Activated CD8-positive, alpha-beta memory T cell treated with anti-CD3 and anti-CD28 coated beads, Interleukin-2, amount 10 ng/mL, durations not matched to agents 7 days and 5 days (primary cell): Measurements from ENCODE around the gene PROK1. TPM values are rescaled to one million over a fixed set of nuclear protein-coding genes. Genes with fewer than 3 reads are reported as not detected.
"Not testable (repeated sequence)": the region's sequence is repeated elsewhere in the genome, so short reads cannot be mapped to it uniquely, and the experiment has no call there.

Experiments
- ATAC-seq: fragments of 150-1000 bp; cut with Tn5 transposase; one replicate; pipeline ENCODE4 v1.10.0; 2021; ENCODE audit warnings: moderate library complexity
- CTCF ChIA-PET: fragments of 350-600 bp; sonication (Branson Sonifier 250); formaldehyde crosslinking; loops from one replicate; lab custom pipeline; 2021; ENCODE audit warnings: antibody characterized with exemption; lab: Charles Lee
- DNase-seq: peaks from one replicate; pipeline ENCODE4 v3.0.0-alpha.2; 2020
- H3K27ac Mint-ChIP-seq: one replicate; pipeline ENCODE4 v1.8.0; 2021; ENCODE audit warnings: mild to moderate bottlenecking, mixed read lengths
- H3K27me3 Mint-ChIP-seq: one replicate; pipeline ENCODE4 v1.8.0; 2021; ENCODE audit warnings: mixed read lengths
- H3K36me3 Mint-ChIP-seq: one replicate; pipeline ENCODE4 v1.8.0; 2021; ENCODE audit warnings: mild to moderate bottlenecking, mixed read lengths
- H3K4me1 Mint-ChIP-seq: one replicate; pipeline ENCODE4 v1.8.0; 2021; ENCODE audit warnings: mixed read lengths
- H3K4me3 Mint-ChIP-seq: one replicate; pipeline ENCODE4 v1.8.0; 2021; ENCODE audit warnings: mild to moderate bottlenecking, moderate library complexity, mixed read lengths
- H3K9me3 Mint-ChIP-seq: one replicate; pipeline ENCODE4 v1.8.0; 2022; ENCODE audit warnings: low read depth, mixed read lengths
- total RNA-seq, 2 experiments: library from RNA; stranded (reverse); gene quantifications; one replicate each; pipeline ENCODE4 v1.2.3, GENCODE V29; 2021

The PROK1 gene
- total RNA-seq, 2 experiments from 2014 or later, result not detected

DNA sequence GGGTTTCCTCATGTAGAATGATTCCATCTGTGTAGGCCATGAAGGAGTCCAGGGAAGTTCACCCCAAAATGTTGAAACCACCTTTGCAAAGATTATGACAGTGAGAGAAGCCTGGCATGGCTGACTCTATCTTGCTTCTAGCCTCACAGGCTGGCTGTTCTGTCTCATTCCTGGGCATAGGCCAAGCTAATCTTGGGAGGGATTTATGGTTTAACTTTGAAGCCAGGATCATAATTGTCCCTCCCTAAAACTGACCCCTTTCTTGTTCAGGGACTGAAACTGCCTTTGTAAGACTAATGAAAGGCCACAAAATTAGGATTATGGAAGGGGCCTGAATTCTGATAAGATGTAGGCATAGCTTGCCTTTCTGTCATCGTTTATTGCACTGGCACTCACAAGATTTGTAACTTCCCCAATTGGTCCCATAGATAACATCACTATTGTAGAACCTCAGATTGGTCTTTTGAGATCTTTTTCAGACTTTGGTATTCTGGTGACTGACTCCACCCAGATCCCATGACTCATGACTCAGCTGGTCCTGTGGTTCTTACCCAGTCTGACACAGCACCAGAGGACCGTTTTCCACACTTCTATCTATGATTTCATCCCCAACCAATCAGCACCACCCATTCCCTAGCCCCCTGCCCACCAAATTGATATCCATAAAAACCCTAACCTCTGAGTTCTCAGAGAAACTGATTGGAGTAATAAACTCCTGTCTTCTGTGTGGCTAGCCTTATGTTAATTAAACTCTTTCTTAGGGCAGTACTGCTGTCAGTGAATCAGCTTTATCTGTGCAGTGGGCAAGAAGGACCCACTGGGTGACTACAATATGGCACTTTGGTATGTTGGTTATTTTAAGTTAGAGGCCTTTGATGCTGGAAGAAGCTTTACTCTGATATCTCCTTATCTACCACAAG lies 29.8 kb upstream of the PROK1 start:
- H3K4me3 Mint-ChIP-seq, result no peak overlapping the region
- no peaks in the 10 kb centered on the region for H3K9me3 Mint-ChIP-seq
- no peak overlapping the region for H3K27ac Mint-ChIP-seq
- CTCF ChIA-PET, result interaction anchor here (1.2 to 1.4 kb wide), 2 partner anchors 9 to 39 kb away, joined by 5 to 6 read pairs; no protein-coding TSS in a partner anchor
- H3K4me1 Mint-ChIP-seq, result peaks cover 14% of the 10 kb centered on the region
- peaks cover 12% of the 10 kb centered on the region for H3K27me3 Mint-ChIP-seq
- no peaks in the 10 kb centered on the region for H3K36me3 Mint-ChIP-seq
- DNase-seq (peak; percentile 56), ATAC-seq (peak; percentile 73)

DNA sequence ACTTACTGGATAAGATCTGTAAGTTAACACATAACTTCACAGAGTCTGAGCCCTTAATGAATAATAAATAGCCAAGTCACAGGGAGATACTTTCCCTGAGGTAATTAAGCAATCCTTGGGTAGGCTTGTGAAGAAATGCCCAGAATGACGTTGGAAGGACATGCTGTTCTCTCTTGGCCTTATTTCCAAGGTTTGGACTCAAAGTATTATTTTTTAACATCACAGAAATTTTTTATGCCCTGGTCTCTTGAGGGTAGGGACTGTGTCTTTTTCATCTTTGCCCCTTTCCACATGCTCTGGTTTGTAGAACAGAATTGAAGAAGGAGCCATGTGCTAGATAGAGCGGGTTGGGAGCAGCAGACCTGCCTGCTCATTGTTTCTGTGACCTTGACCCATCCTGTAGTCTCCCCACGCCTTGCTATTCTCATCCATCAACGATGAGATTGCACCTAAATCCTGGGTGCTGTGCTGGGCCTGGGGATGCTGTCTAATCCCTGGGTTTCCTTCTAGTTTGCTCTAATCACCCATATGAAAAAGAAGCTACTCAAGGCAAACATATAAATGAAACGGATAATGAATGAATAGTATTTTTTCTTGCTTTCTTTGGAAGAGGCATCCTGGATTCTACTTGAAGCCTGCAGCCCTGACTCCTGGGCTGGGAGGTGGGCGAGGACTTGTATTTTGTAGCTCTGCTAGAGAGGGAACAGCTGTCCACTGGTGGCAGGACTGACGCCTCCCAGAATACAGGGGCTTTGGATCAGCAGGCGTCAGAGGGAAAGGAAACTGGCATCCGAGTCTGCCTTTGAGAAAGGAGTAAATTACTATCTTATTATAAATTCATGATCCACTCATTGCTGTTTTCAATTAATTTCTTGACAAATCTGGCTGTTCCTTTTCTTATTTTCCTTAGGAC lies 26.0 kb upstream of the PROK1 start:
- Mint-ChIP-seq H3K4me1 (peaks cover 14% of the 10 kb centered on the region), H3K27me3 (peaks cover 12% of the 10 kb centered on the region), H3K9me3 (no peaks in the 10 kb centered on the region), H3K36me3 (no peaks in the 10 kb centered on the region), H3K27ac (no peak overlapping the region), H3K4me3 (no peak overlapping the region)
- no peak for DNase-seq
- CTCF ChIA-PET, result interaction anchor here (1.0 to 3.8 kb wide), 3 partner anchors 12 to 71 kb away, joined by 3 to 14 read pairs (median 4); no protein-coding TSS in a partner anchor
- no peak for ATAC-seq

- Mint-ChIP-seq H3K27me3 (peaks cover 12% of the 10 kb centered on the region), H3K4me1 (peaks cover 14% of the 10 kb centered on the region), H3K4me3 (no peak overlapping the region), H3K9me3 (no peaks in the 10 kb centered on the region), H3K27ac (no peak overlapping the region), H3K36me3 (no peaks in the 10 kb centered on the region)
- ATAC-seq, result no peak
- no peak for DNase-seq
- CTCF ChIA-PET, result interaction anchor here (1.0 to 3.8 kb wide), 3 partner anchors 13 to 70 kb away, joined by 3 to 14 read pairs (median 4); no protein-coding TSS in a partner anchor
These were observed 25.3 kb upstream of the PROK1 start for GRCh38 chr1:110425612-110426152.

- no peaks in the 10 kb centered on the region for H3K9me3 Mint-ChIP-seq
- H3K27ac Mint-ChIP-seq, result no peak overlapping the region
- CTCF ChIA-PET, result interaction anchor here (1.0 kb wide), 1 partner anchor 14 kb away, joined by 4 read pairs; no protein-coding TSS in a partner anchor
- H3K27me3 Mint-ChIP-seq, result peaks cover 18% of the 10 kb centered on the region
- DNase-seq (no peak), ATAC-seq (no peak)
- H3K4me3 Mint-ChIP-seq, result no peak overlapping the region
- peaks cover 8% of the 10 kb centered on the region for H3K4me1 Mint-ChIP-seq
- H3K36me3 Mint-ChIP-seq, result no peaks in the 10 kb centered on the region
These were observed 24.1 kb upstream of the PROK1 start for GRCh38 chr1:110426854-110427253.

- H3K27ac Mint-ChIP-seq, result no peak overlapping the region
- no peak for DNase-seq
- H3K36me3 Mint-ChIP-seq, result no peaks in the 10 kb centered on the region
- no peaks in the 10 kb centered on the region for H3K9me3 Mint-ChIP-seq
- H3K27me3 Mint-ChIP-seq, result peaks cover 13% of the 10 kb centered on the region
- no peak overlapping the region for H3K4me3 Mint-ChIP-seq
- peaks cover 1% of the 10 kb centered on the region for H3K4me1 Mint-ChIP-seq
- CTCF ChIA-PET, result interaction anchor here (1.0 to 2.0 kb wide), 2 partner anchors 31 to 232 kb away, joined by 5 to 7 read pairs; no protein-coding TSS in a partner anchor
- ATAC-seq, result no peak
These were observed 22.0 kb upstream of the PROK1 start for GRCh38 chr1:110428946-110429345.

DNA sequence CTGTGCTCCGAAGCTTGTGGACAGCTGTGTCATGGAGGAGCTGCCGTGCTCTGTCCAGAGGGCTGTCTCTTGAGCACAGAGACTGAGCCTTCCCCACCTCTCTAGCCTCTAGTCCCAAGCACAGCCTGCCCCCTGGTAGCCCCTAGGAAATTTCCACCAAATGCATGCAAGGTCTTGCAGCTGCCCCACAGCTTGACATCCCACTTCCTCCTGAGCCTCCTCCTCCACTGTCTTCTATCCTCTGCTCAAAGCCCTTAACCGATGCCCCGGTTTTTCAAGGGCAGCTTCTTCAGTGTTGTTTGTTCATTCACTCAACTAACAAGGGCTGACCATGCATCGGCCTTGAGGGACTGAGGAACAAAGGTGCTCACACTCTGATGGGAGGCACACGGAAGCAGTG lies 20.6 kb upstream of the PROK1 start:
- peaks cover 8% of the 10 kb centered on the region for H3K27me3 Mint-ChIP-seq
- CTCF ChIA-PET, result interaction anchor here (0.8 to 2.0 kb wide), 3 partner anchors 30 to 66 kb away, joined by 3 to 7 read pairs (median 4); no protein-coding TSS in a partner anchor
- DNase-seq (no peak), ATAC-seq (no peak)
- H3K4me3 Mint-ChIP-seq, result no peak overlapping the region
- H3K27ac Mint-ChIP-seq, result no peak overlapping the region
- no peaks in the 10 kb centered on the region for H3K36me3 Mint-ChIP-seq
- H3K9me3 Mint-ChIP-seq, result no peaks in the 10 kb centered on the region
- no peaks in the 10 kb centered on the region for H3K4me1 Mint-ChIP-seq

GRCh38 chr1:110430901-110431300 lies 20.0 kb upstream of the PROK1 start:
- H3K4me1 Mint-ChIP-seq, result no peaks in the 10 kb centered on the region
- no peak overlapping the region for H3K27ac Mint-ChIP-seq
- no peaks in the 10 kb centered on the region for H3K9me3 Mint-ChIP-seq
- ATAC-seq, result no peak
- no peak for DNase-seq
- no peak overlapping the region for H3K4me3 Mint-ChIP-seq
- H3K36me3 Mint-ChIP-seq, result no peaks in the 10 kb centered on the region
- CTCF ChIA-PET, result interaction anchor here (0.8 to 2.0 kb wide), 3 partner anchors 30 to 65 kb away, joined by 3 to 7 read pairs (median 4); no protein-coding TSS in a partner anchor
- peaks cover 7% of the 10 kb centered on the region for H3K27me3 Mint-ChIP-seq

DNA sequence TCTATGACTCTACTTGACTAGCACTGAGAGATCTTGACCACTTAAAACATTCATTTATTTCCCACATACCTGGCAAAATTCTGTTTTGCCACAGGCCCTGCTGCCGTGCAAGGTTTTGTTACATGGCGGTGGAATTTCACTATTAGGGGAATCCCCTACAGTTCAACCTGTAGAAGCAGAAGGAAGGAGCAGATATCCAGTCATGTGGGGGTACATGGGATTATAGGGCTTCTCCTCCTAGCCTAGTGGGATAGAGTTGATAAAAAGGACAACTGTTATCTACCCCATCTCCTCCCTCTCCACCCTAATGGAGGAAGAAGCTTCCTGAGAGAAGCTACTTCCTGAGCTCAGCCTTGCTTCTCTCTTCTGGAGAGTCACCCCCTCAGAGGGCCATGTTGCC lies 17.7 kb upstream of the PROK1 start:
- H3K36me3 Mint-ChIP-seq, result no peaks in the 10 kb centered on the region
- no peak overlapping the region for H3K27ac Mint-ChIP-seq
- H3K4me3 Mint-ChIP-seq, result no peak overlapping the region
- ATAC-seq (no peak), DNase-seq (no peak)
- no peaks in the 10 kb centered on the region for H3K9me3 Mint-ChIP-seq
- CTCF ChIA-PET, result interaction anchor here (3.6 kb wide), 1 partner anchor 27 kb away, joined by 11 read pairs; no protein-coding TSS in a partner anchor
- H3K4me1 Mint-ChIP-seq, result no peaks in the 10 kb centered on the region
- H3K27me3 Mint-ChIP-seq, result peaks cover 9% of the 10 kb centered on the region

DNA sequence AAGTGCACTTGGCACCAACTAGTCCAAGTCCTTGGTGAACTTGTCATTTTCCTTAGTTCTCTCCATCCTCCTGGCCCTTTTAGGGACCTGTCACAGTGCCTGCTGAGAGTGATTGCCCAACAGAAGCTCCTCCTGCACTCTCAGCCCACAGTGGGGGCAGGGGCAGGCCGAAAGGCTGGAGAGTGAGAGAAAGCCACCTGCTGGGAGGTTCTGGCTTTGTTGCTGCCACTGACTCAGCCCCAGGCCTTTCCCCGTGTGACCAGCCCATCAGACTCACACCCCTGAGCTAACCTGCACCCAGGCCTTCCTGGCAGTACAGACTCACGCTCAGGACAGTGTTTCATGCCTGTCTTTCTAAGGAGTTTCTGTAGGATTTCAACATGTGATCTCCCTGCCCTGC lies 17.1 kb upstream of the PROK1 start:
- Mint-ChIP-seq H3K27ac (no peak overlapping the region), H3K4me3 (no peak overlapping the region), H3K4me1 (no peaks in the 10 kb centered on the region), H3K27me3 (peaks cover 9% of the 10 kb centered on the region), H3K36me3 (no peaks in the 10 kb centered on the region), H3K9me3 (no peaks in the 10 kb centered on the region)
- no peak for DNase-seq
- ATAC-seq, result no peak
- CTCF ChIA-PET, result interaction anchor here (3.6 kb wide), 1 partner anchor 26 kb away, joined by 11 read pairs; no protein-coding TSS in a partner anchor

DNA sequence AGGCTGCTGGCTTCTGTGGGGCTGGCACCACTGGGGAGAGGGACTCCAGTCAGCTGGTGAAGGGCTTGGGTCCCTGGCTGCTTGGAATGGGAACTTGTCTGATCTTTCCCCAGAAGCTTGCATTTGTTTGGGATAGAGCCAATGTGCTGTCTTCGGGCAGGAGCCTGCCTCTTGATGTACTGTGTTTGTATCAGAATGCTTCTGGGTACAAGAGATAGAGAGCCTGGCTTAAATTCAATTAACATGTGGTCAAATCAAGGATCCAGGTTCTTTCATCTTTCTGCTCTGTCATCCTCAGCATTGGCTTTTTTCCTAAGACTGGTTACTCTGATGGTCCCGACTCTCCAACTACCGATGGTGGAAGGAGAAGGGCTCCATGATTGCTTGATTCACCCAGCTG lies 16.0 kb upstream of the PROK1 start:
- ATAC-seq, result no peak
- H3K36me3 Mint-ChIP-seq, result no peaks in the 10 kb centered on the region
- H3K27ac Mint-ChIP-seq, result no peak overlapping the region
- no peak for DNase-seq
- peaks cover 9% of the 10 kb centered on the region for H3K27me3 Mint-ChIP-seq
- H3K4me3 Mint-ChIP-seq, result no peak overlapping the region
- H3K4me1 Mint-ChIP-seq, result no peaks in the 10 kb centered on the region
- no peaks in the 10 kb centered on the region for H3K9me3 Mint-ChIP-seq
- CTCF ChIA-PET, result interaction anchor here (3.6 kb wide), 1 partner anchor 25 kb away, joined by 11 read pairs; no protein-coding TSS in a partner anchor

DNA sequence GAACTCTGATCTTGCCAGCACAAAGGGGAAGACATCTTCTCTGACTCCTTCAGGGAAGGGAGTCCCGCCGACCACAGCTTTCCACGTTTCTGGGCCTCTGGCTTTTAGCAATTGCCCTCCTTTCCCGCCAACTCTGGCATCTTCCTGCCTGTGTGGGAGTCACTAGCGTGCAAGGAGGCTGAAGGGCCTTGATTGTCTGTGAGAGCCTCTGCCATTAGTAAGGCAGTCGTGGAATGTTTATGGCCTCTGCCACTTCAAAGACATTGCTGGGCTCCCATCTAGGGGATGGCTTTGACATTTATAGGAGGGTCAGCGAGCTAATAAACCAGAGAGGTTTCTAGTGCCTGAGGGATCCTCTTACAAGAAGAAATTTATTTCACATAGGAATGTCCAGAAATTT lies 14.3 kb upstream of the PROK1 start:
- CTCF ChIA-PET, result interaction anchor here (1.3 to 3.6 kb wide), 4 partner anchors 23 to 59 kb away, joined by 4 to 11 read pairs (median 7); no protein-coding TSS in a partner anchor
- DNase-seq (no peak), ATAC-seq (no peak)
- Mint-ChIP-seq H3K4me1 (no peaks in the 10 kb centered on the region), H3K27me3 (peaks cover 3% of the 10 kb centered on the region), H3K36me3 (no peaks in the 10 kb centered on the region), H3K4me3 (no peak overlapping the region), H3K27ac (no peak overlapping the region), H3K9me3 (no peaks in the 10 kb centered on the region)

DNA sequence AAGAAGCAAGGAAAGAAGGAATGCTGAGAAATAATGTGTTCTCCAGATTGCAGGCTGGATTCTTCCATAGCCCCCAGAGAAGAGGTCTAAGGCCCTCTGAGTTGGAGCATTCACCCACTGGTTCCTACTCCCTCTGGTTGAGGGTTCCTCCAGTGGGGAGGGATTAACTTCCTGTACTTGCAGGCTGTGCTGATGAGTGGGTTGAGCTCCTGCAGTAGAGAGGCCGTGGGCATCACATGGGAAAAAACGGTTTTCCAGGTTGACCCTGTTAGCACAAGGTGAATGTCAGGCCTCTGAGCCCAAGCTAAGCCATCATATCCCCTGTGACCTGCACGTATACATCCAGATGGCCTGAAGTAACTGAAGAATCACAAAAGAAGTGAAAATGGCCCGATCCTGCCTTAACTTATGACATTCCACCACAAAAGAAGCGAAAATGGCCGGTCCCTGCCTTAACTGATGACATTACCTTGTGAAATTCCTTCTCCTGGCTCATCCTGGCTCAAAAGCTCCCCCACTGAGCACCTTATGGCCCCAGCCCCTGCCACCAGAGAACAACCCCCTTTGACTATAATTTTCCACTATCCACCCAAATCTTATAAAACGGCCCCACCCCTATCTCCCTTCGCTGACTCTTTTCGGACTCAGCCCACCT lies 13.2 kb upstream of the PROK1 start:
- not testable (repeated sequence) for H3K36me3 Mint-ChIP-seq, H3K9me3 Mint-ChIP-seq, ATAC-seq, DNase-seq, H3K4me3 Mint-ChIP-seq, H3K4me1 Mint-ChIP-seq, H3K27me3 Mint-ChIP-seq, H3K27ac Mint-ChIP-seq
- CTCF ChIA-PET, result interaction anchor here (1.3 to 2.4 kb wide), 4 partner anchors 17 to 58 kb away, joined by 3 to 8 read pairs (median 5); no protein-coding TSS in a partner anchor
